GM23338 (cell line): ENCODE results near the gene XPNPEP3. TPM values are rescaled to one million over a fixed set of nuclear protein-coding genes. Genes with fewer than 3 reads are reported as not detected.
A peak's percentile ranks its signal among the peaks of the same experiment; 100 is the strongest.

Experiments used
- ATAC-seq: fragments of 200-7000 bp; cut with Tn5 transposase; 3 replicates; pipeline ENCODE4 v1.9.1; 2020
- DNase-seq: peaks from one replicate; pipeline ENCODE4 v3.0.0-alpha.2; 2015; ENCODE audit warnings: low spot score
- H2AFZ ChIP-seq: fragments of 200-600 bp; sonication (generic); 2 replicates; pipeline ENCODE4 v1.8.0; 2016; ENCODE audit warnings: antibody characterized with exemption, mild to moderate bottlenecking, moderate library complexity
- H3F3A ChIP-seq: fragments of 200-600 bp; sonication (generic); replicated peaks from 2 replicates; pipeline ENCODE4 v1.8.0; 2017; ENCODE audit warnings: antibody characterized with exemption, mixed run types, low read depth
- H3K27ac ChIP-seq: fragments of 200-600 bp; sonication (generic); 2 replicates; pipeline ENCODE4 v1.6.1; 2016; ENCODE audit warnings: low read depth
- H3K27me3 ChIP-seq: fragments of 200-600 bp; sonication (generic); 2 replicates; pipeline ENCODE4 v1.8.0; 2016; ENCODE audit warnings: mild to moderate bottlenecking, mixed run types, moderate library complexity; ENCODE audit not compliant: insufficient read depth
- H3K36me3 ChIP-seq: fragments of 200-600 bp; sonication (generic); 2 replicates; pipeline ENCODE4 v1.8.0; 2016; ENCODE audit warnings: mild to moderate bottlenecking; ENCODE audit not compliant: insufficient read depth
- H3K4me1 ChIP-seq: fragments of 200-600 bp; sonication (generic); 2 replicates; pipeline ENCODE4 v1.8.0; 2016; ENCODE audit warnings: mild to moderate bottlenecking, moderate library complexity; ENCODE audit not compliant: insufficient read depth
- H3K4me2 ChIP-seq: fragments of 200-600 bp; sonication (generic); 2 replicates; pipeline ENCODE4 v1.7.1; 2017; ENCODE audit warnings: mixed run types
- H3K4me3 ChIP-seq: fragments of 200-600 bp; sonication (generic); 2 replicates; pipeline ENCODE4 v1.6.1; 2016; ENCODE audit warnings: mixed run types
- H3K79me2 ChIP-seq: fragments of 200-600 bp; sonication (generic); replicated peaks from 2 replicates; pipeline ENCODE4 v1.8.0; 2017; ENCODE audit warnings: mild to moderate bottlenecking; ENCODE audit not compliant: insufficient read depth
- H3K9me2 ChIP-seq: fragments of 200-600 bp; sonication (generic); 2 replicates; pipeline ENCODE4 v1.8.0; 2017; ENCODE audit not compliant: insufficient read depth
- H4K20me1 ChIP-seq: fragments of 200-600 bp; sonication (generic); replicated peaks from 2 replicates; pipeline ENCODE4 v1.8.0; 2017; ENCODE audit warnings: mild to moderate bottlenecking; ENCODE audit not compliant: insufficient read depth
- H3K27ac Mint-ChIP-seq: 2 replicates; pipeline ENCODE4 v1.8.0; 2020; ENCODE audit warnings: inconsistent platforms, mild to moderate bottlenecking, moderate library complexity, mixed read lengths
- H3K27me3 Mint-ChIP-seq: 3 replicates; pipeline ENCODE4 v1.8.0; 2022; ENCODE audit warnings: low read depth, mild to moderate bottlenecking, moderate library complexity, mixed read lengths, inconsistent platforms; ENCODE audit not compliant: insufficient read depth, poor library complexity
- H3K36me3 Mint-ChIP-seq: 3 replicates; pipeline ENCODE4 v1.8.0; 2021; ENCODE audit warnings: low read depth, mild to moderate bottlenecking, inconsistent platforms, moderate library complexity, mixed read lengths
- H3K4me1 Mint-ChIP-seq: 3 replicates; pipeline ENCODE4 v1.8.0; 2020; ENCODE audit warnings: mild to moderate bottlenecking, inconsistent platforms, mixed read lengths
- H3K4me3 Mint-ChIP-seq: 3 replicates; pipeline ENCODE4 v1.8.0; 2021; ENCODE audit warnings: moderate library complexity, mild to moderate bottlenecking, inconsistent platforms, mixed read lengths
- H3K9me3 Mint-ChIP-seq: 3 replicates; pipeline ENCODE4 v1.8.0; 2020; ENCODE audit warnings: moderate library complexity, mild to moderate bottlenecking, inconsistent platforms, mixed read lengths
- CTCF ChIP-seq, 2 experiments: fragments of 200-600 bp in 1 of 2; sonication (generic) in 1 of 2; conservative IDR thresholded peaks; 2 replicates each; pipeline versions ENCODE4 v1.5.1 to v1.6.1; 2016 to 2017; ENCODE audit warnings: antibody characterized with exemption in 2 of 2, low read depth in 2 of 2, mild to moderate bottlenecking in 2 of 2, moderate library complexity in 1 of 2
- EZH2 ChIP-seq: fragments of 200-600 bp; sonication (generic); IDR thresholded peaks from one replicate; pipeline ENCODE4 v1.8.0; 2017; ENCODE audit warnings: antibody characterized with exemption, mild to moderate bottlenecking, low read depth; ENCODE audit not compliant: unreplicated experiment
- JUNB ChIP-seq: IDR thresholded peaks from one replicate; pipeline ENCODE4 v1.6.1; 2016; ENCODE audit warnings: antibody characterized with exemption; ENCODE audit not compliant: unreplicated experiment
- NANOG ChIP-seq: IDR thresholded peaks from 2 replicates; pipeline ENCODE4 v1.6.1; 2016; ENCODE audit warnings: antibody characterized with exemption, borderline replicate concordance
- POLR2AphosphoS5 ChIP-seq: IDR thresholded peaks from 2 replicates; pipeline ENCODE4 v1.6.1; 2016; ENCODE audit warnings: antibody characterized with exemption, low read depth
- ZNF331 ChIP-seq: fragments of 250-450 bp; sonication (Bioruptor Pico); IDR thresholded peaks from 2 replicates; pipeline ENCODE4 v1.5.0; 2020; ENCODE audit warnings: low read depth, mild to moderate bottlenecking, moderate library complexity
- polyA plus RNA-seq: library from polyadenylated mRNA; unstranded; fragments of >200 nt; fragmentation: Nextera tagmentation; extraction: Ambion mirVana; gene quantifications from 2 replicates; pipeline ENCODE4 v1.2.1, GENCODE V29; 2016
- total RNA-seq: library from RNA; depleted of rRNA; stranded (reverse); fragments of >200 nt; shearing (Covaris generic); gene quantifications from 2 replicates; pipeline ENCODE4 v1.2.3, GENCODE V29; 2014
- TF ChIP-seq, protein P1 (sequence below): fragments of 250-450 bp; sonication (Bioruptor Pico); IDR thresholded peaks from 2 replicates; pipeline ENCODE4 v1.5.0; 2020; ENCODE audit warnings: mild to moderate bottlenecking, moderate library complexity

The XPNPEP3 gene
- total and polyA plus RNA-seq, 2 experiments from 2014 or later, result 11.6 to 19.5 TPM

DNA sequence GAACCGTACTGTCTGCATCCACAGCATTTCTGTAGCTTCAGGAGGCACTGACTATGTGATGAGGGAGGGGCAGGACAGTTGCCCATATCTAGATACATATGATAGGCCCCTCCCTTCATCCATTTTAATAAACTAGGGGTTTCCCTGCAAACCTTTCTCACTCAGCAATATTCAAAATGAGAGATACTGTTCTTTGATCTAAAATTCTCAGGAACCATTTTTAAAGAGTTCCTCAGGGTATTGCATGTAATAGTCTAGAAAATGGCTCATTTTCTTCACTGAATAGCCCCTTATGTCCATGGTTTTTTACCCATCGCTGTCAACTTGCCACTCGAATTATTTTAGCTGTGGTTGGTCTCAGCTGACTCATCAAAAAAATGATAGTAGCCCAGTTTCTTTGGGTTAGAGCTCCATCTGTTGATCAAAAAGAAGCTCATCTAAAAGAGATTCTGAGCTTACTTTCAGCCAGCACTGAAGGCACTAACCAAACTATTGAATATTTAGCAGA is 42.0 kb downstream of the XPNPEP3 start:
- H3K4me3 Mint-ChIP-seq, result no peak overlapping the region
- Histone ChIP-seq H3K79me2 (no peaks in the 10 kb centered on the region), H3F3A (no peaks in the 10 kb centered on the region), H3K4me2 (no peak overlapping the region), H4K20me1 (0 out of 2 replicates have a peak, but pooled peaks cover 4% of the 10 kb centered on the region), H2AFZ (no peak overlapping the region), H3K27me3 (no peaks in the 10 kb centered on the region), H3K36me3 (no peaks in the 10 kb centered on the region), H3K4me3 (no peak overlapping the region), H3K27ac (no peak overlapping the region), H3K9me2 (no peaks in the 10 kb centered on the region), H3K4me1 (no peaks in the 10 kb centered on the region)
- H3K4me1 Mint-ChIP-seq, result peaks cover 2% of the 10 kb centered on the region; the same call in 1 of the 3 replicates
- peak overlapping the region; percentile 76 for H3K27ac Mint-ChIP-seq
- no peaks in the 10 kb centered on the region; the same call in 2 of the 3 replicates for H3K36me3 Mint-ChIP-seq
- ATAC-seq, result peak; percentile 61
- TF ChIP-seq JUNB (no peak), CTCF (conservative IDR thresholded peaks at IDR 0.05; ENCODE audit: low read depth in 2 of 2) (peak; percentile 58 to 60)
- peak; percentile 71 for DNase-seq
- H3K9me3 Mint-ChIP-seq, result no peaks in the 10 kb centered on the region
- peaks cover 2% of the 10 kb centered on the region for H3K27me3 Mint-ChIP-seq

- peaks cover 11% of the 10 kb centered on the region for H3K36me3 Mint-ChIP-seq
- no peaks in the 10 kb centered on the region for H3K79me2 ChIP-seq
- no peak overlapping the region for H3K4me2 ChIP-seq
- no peaks in the 10 kb centered on the region for H3K9me2 ChIP-seq
- H3F3A ChIP-seq, result no peaks in the 10 kb centered on the region
- H4K20me1 ChIP-seq, result 0 out of 2 replicates have a peak, but pooled peaks cover 4% of the 10 kb centered on the region
- ATAC-seq (no peak), DNase-seq (no peak)
- 0 out of 2 replicates have a peak, but pooled peaks cover 4% of the 10 kb centered on the region for H3K36me3 ChIP-seq
- no peak overlapping the region for H3K4me3 Mint-ChIP-seq
- H3K27me3 Mint-ChIP-seq, result no peaks in the 10 kb centered on the region
- no peak overlapping the region for H3K27ac Mint-ChIP-seq
- H3K27ac ChIP-seq, result no peak overlapping the region
- 0 out of 2 replicates have a peak, but pooled peaks cover 5% of the 10 kb centered on the region for H3K4me1 ChIP-seq
- no peaks in the 10 kb centered on the region for H3K27me3 ChIP-seq
- no peak overlapping the region for H3K4me3 ChIP-seq
- no peak overlapping the region for H2AFZ ChIP-seq
- no peaks in the 10 kb centered on the region for H3K9me3 Mint-ChIP-seq
- H3K4me1 Mint-ChIP-seq, result peaks cover 4% of the 10 kb centered on the region; the same call in 2 of the 3 replicates
- TF ChIP-seq NANOG (no peak), ZNF331 (CRISPR knock-in tag) (no peak), POLR2AphosphoS5 (no peak), CTCF (conservative IDR thresholded peaks at IDR 0.05; ENCODE audit: low read depth in 2 of 2) (no peak), EZH2 (no peak), JUNB (no peak)
- TF ChIP-seq, protein P1, sequence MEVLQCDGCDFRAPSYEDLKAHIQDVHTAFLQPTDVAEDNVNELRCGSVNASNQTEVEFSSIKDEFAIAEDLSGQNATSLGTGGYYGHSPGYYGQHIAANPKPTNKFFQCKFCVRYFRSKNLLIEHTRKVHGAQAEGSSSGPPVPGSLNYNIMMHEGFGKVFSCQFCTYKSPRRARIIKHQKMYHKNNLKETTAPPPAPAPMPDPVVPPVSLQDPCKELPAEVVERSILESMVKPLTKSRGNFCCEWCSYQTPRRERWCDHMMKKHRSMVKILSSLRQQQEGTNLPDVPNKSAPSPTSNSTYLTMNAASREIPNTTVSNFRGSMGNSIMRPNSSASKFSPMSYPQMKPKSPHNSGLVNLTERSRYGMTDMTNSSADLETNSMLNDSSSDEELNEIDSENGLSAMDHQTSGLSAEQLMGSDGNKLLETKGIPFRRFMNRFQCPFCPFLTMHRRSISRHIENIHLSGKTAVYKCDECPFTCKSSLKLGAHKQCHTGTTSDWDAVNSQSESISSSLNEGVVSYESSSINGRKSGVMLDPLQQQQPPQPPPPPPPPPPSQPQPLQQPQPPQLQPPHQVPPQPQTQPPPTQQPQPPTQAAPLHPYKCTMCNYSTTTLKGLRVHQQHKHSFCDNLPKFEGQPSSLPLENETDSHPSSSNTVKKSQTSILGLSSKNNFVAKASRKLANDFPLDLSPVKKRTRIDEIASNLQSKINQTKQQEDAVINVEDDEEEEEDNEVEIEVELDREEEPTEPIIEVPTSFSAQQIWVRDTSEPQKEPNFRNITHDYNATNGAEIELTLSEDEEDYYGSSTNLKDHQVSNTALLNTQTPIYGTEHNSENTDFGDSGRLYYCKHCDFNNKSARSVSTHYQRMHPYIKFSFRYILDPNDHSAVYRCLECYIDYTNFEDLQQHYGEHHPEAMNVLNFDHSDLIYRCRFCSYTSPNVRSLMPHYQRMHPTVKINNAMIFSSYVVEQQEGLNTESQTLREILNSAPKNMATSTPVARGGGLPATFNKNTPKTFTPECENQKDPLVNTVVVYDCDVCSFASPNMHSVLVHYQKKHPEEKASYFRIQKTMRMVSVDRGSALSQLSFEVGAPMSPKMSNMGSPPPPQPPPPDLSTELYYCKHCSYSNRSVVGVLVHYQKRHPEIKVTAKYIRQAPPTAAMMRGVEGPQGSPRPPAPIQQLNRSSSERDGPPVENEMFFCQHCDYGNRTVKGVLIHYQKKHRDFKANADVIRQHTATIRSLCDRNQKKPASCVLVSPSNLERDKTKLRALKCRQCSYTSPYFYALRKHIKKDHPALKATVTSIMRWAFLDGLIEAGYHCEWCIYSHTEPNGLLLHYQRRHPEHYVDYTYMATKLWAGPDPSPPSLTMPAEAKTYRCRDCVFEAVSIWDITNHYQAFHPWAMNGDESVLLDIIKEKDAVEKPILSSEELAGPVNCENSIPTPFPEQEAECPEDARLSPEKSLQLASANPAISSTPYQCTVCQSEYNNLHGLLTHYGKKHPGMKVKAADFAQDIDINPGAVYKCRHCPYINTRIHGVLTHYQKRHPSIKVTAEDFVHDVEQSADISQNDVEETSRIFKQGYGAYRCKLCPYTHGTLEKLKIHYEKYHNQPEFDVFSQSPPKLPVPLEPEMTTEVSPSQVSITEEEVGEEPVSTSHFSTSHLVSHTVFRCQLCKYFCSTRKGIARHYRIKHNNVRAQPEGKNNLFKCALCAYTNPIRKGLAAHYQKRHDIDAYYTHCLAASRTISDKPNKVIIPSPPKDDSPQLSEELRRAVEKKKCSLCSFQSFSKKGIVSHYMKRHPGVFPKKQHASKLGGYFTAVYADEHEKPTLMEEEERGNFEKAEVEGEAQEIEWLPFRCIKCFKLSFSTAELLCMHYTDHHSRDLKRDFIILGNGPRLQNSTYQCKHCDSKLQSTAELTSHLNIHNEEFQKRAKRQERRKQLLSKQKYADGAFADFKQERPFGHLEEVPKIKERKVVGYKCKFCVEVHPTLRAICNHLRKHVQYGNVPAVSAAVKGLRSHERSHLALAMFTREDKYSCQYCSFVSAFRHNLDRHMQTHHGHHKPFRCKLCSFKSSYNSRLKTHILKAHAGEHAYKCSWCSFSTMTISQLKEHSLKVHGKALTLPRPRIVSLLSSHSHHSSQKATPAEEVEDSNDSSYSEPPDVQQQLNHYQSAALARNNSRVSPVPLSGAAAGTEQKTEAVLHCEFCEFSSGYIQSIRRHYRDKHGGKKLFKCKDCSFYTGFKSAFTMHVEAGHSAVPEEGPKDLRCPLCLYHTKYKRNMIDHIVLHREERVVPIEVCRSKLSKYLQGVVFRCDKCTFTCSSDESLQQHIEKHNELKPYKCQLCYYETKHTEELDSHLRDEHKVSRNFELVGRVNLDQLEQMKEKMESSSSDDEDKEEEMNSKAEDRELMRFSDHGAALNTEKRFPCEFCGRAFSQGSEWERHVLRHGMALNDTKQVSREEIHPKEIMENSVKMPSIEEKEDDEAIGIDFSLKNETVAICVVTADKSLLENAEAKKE (CRISPR knock-in tag), result no peak
These were observed 47.2 kb downstream of the XPNPEP3 start for GRCh38 chr22:40904101-40904500.
